Tibial nerve (tissue), 4 donors: ENCODE data around the gene PEX16.

Experiments
- CTCF ChIP-seq, 5 experiments: fragments of 200-600 bp in 3 of 5; fragments of 450-650 bp in 2 of 5; sonication (generic) in 3 of 5; IDR thresholded peaks; one replicate each; pipeline ENCODE4 v1.5.1; 2016 to 2019; ENCODE audit warnings: antibody characterized with exemption in 5 of 5, mild to moderate bottlenecking in 3 of 5, moderate library complexity in 2 of 5
- EP300 ChIP-seq, 2 donors: sonication (generic); formaldehyde crosslinking; IDR thresholded peaks; one replicate each; pipeline ENCODE4 v1.6.1; 2017; ENCODE audit warnings: antibody characterized with exemption in 2 of 2, mild to moderate bottlenecking in 1 of 2
- POLR2A ChIP-seq, 2 donors: fragments of 450-650 bp; IDR thresholded peaks; one replicate each; pipeline ENCODE4 v1.6.1; 2017; ENCODE audit warnings: antibody characterized with exemption in 2 of 2, mild to moderate bottlenecking in 2 of 2, moderate library complexity in 2 of 2

- TF ChIP-seq CTCF (IDR thresholded peaks at IDR 0.05) (no peak), EP300 (IDR thresholded peaks at IDR 0.05) (peak in 1 of 2 donors; percentile 18), POLR2A (IDR thresholded peaks at IDR 0.05) (no peak)
Measured at GRCh38 chr11:45949992-45950407, 32.3 kb upstream of the PEX16 start.
